IgD-negative memory B cell (primary cell): ENCODE data around the gene TSPYL1. TPM values are rescaled to one million over a fixed set of nuclear protein-coding genes. Genes with fewer than 3 reads are reported as not detected.

Source experiments
- H3K27ac Mint-ChIP-seq, 3 donors: one replicate each; pipeline ENCODE4 v1.8.0; 2020 to 2022; ENCODE audit warnings: mild to moderate bottlenecking in 3 of 3, mixed read lengths in 3 of 3, moderate library complexity in 1 of 3
- H3K27me3 Mint-ChIP-seq: one replicate; pipeline ENCODE4 v1.8.0; 2021; ENCODE audit warnings: mixed read lengths
- H3K36me3 Mint-ChIP-seq: one replicate; pipeline ENCODE4 v1.8.0; 2020; ENCODE audit warnings: mild to moderate bottlenecking, mixed read lengths
- H3K4me1 Mint-ChIP-seq, 3 donors: one replicate each; pipeline ENCODE4 v1.8.0; 2020 to 2022; ENCODE audit warnings: mixed read lengths in 3 of 3, mild to moderate bottlenecking in 1 of 3
- H3K4me3 Mint-ChIP-seq, 4 donors: one replicate each; pipeline ENCODE4 v1.8.0; 2020 to 2022; ENCODE audit warnings: mild to moderate bottlenecking in 4 of 4, mixed read lengths in 4 of 4, moderate library complexity in 3 of 4
- H3K9me3 Mint-ChIP-seq, 3 donors: one replicate each; pipeline ENCODE4 v1.8.0; 2020 to 2021; ENCODE audit warnings: mixed read lengths in 3 of 3, mild to moderate bottlenecking in 1 of 3
- polyA plus RNA-seq: library from polyadenylated mRNA; unstranded; fragments of 300-500 nt; fragmentation: Illumina TruSeq; gene quantifications from one replicate; pipeline ENCODE4 v1.2.3, GENCODE V29; 2021

TSPYL1 gene
- polyA plus RNA-seq, 1 donor from 2014 or later, result 62.8 TPM

GRCh38 chr6:116283191-116283590 lies 3.5 kb upstream of the TSPYL1 start:
- no peaks in the 10 kb centered on the region for H3K27me3 Mint-ChIP-seq
- peaks cover 17 to 27% (median 19%) of the 10 kb centered on the region in 3 donors for H3K4me1 Mint-ChIP-seq
- H3K27ac Mint-ChIP-seq, result no peak overlapping the region
- H3K9me3 Mint-ChIP-seq, result no peaks in the 10 kb centered on the region
- peaks cover 5% of the 10 kb centered on the region for H3K36me3 Mint-ChIP-seq
- peak overlapping the region in 1 of 4 donors; percentile 28 for H3K4me3 Mint-ChIP-seq

- Mint-ChIP-seq H3K36me3 (peaks cover 10% of the 10 kb centered on the region), H3K9me3 (no peaks in the 10 kb centered on the region), H3K4me1 (peaks cover 17 to 32% (median 24%) of the 10 kb centered on the region in 3 donors), H3K27me3 (no peaks in the 10 kb centered on the region), H3K4me3 (peak overlapping the region in 1 of 4 donors; percentile 98), H3K27ac (no peak overlapping the region)
Observed at GRCh38 chr6:116282698-116283097, 3.0 kb upstream of the TSPYL1 start.

GRCh38 chr6:116280933-116281316 lies 1.2 kb upstream of the TSPYL1 start:
- H3K4me3 Mint-ChIP-seq, result peak overlapping the region; percentile 61 to 100 (median 98)
- H3K36me3 Mint-ChIP-seq, result peaks cover 18% of the 10 kb centered on the region
- no peaks in the 10 kb centered on the region for H3K9me3 Mint-ChIP-seq
- H3K4me1 Mint-ChIP-seq, result peaks cover 30 to 45% (median 38%) of the 10 kb centered on the region in 3 donors
- H3K27ac Mint-ChIP-seq, result peak overlapping the region; percentile 96 to 100 (median 99)
- no peaks in the 10 kb centered on the region for H3K27me3 Mint-ChIP-seq

- Mint-ChIP-seq H3K27me3 (no peaks in the 10 kb centered on the region), H3K27ac (peak overlapping the region; percentile 96 to 100 (median 99)), H3K36me3 (peaks cover 20% of the 10 kb centered on the region), H3K4me1 (peaks cover 32 to 49% (median 40%) of the 10 kb centered on the region in 3 donors), H3K9me3 (no peaks in the 10 kb centered on the region), H3K4me3 (peak overlapping the region; percentile 98 to 100 (median 100))
Observed at GRCh38 chr6:116280161-116280932, 617 bp upstream of the TSPYL1 start.

GRCh38 chr6:116278854-116279231 lies 887 bp downstream of the TSPYL1 start:
- peak overlapping the region; percentile 98 to 100 (median 100) for H3K4me3 Mint-ChIP-seq
- H3K4me1 Mint-ChIP-seq, result peaks cover 36 to 55% (median 42%) of the 10 kb centered on the region in 3 donors
- peak overlapping the region; percentile 96 to 100 (median 99) for H3K27ac Mint-ChIP-seq
- no peaks in the 10 kb centered on the region for H3K27me3 Mint-ChIP-seq
- peaks cover 21% of the 10 kb centered on the region for H3K36me3 Mint-ChIP-seq
- H3K9me3 Mint-ChIP-seq, result no peaks in the 10 kb centered on the region

GRCh38 chr6:116278481-116278829 lies 1.3 kb downstream of the TSPYL1 start:
- H3K4me3 Mint-ChIP-seq, result peak overlapping the region; percentile 98 to 100 (median 100)
- no peaks in the 10 kb centered on the region for H3K27me3 Mint-ChIP-seq
- no peaks in the 10 kb centered on the region for H3K9me3 Mint-ChIP-seq
- peak overlapping the region; percentile 96 to 100 (median 99) for H3K27ac Mint-ChIP-seq
- H3K36me3 Mint-ChIP-seq, result peaks cover 21% of the 10 kb centered on the region
- H3K4me1 Mint-ChIP-seq, result peaks cover 37 to 55% (median 42%) of the 10 kb centered on the region in 3 donors

GRCh38 chr6:116277124-116277523 lies 2.6 kb downstream of the TSPYL1 start:
- no peaks in the 10 kb centered on the region for H3K27me3 Mint-ChIP-seq
- no peaks in the 10 kb centered on the region for H3K9me3 Mint-ChIP-seq
- H3K27ac Mint-ChIP-seq, result peak overlapping the region; percentile 16 to 75 (median 70)
- peaks cover 42 to 58% (median 48%) of the 10 kb centered on the region in 3 donors for H3K4me1 Mint-ChIP-seq
- peaks cover 21% of the 10 kb centered on the region for H3K36me3 Mint-ChIP-seq
- H3K4me3 Mint-ChIP-seq, result peak overlapping the region; percentile 98 to 100 (median 100)

- H3K36me3 Mint-ChIP-seq, result peaks cover 6% of the 10 kb centered on the region
- H3K27ac Mint-ChIP-seq, result peak overlapping the region in 1 of 3 donors; percentile 50
- no peak overlapping the region for H3K4me3 Mint-ChIP-seq
- H3K27me3 Mint-ChIP-seq, result no peaks in the 10 kb centered on the region
- peaks cover 17 to 38% (median 33%) of the 10 kb centered on the region in 3 donors for H3K4me1 Mint-ChIP-seq
- H3K9me3 Mint-ChIP-seq, result no peaks in the 10 kb centered on the region
Observed at GRCh38 chr6:116271149-116271708, 8.5 kb downstream of the TSPYL1 start.

- Mint-ChIP-seq H3K36me3 (peaks cover 5% of the 10 kb centered on the region), H3K4me1 (peaks cover 11 to 29% (median 20%) of the 10 kb centered on the region in 3 donors), H3K27me3 (no peaks in the 10 kb centered on the region), H3K27ac (no peak overlapping the region), H3K9me3 (peaks cover 0 to 2% (median 0%) of the 10 kb centered on the region in 3 donors), H3K4me3 (no peak overlapping the region)
Observed at GRCh38 chr6:116268589-116269293, 11.0 kb downstream of the TSPYL1 start.

GRCh38 chr6:116267836-116268588 lies 11.7 kb downstream of the TSPYL1 start:
- Mint-ChIP-seq H3K4me1 (peaks cover 11 to 24% (median 18%) of the 10 kb centered on the region in 3 donors), H3K36me3 (peaks cover 7% of the 10 kb centered on the region)

GRCh38 chr6:116266803-116267202 lies 12.9 kb downstream of the TSPYL1 start:
- Mint-ChIP-seq H3K36me3 (peaks cover 7% of the 10 kb centered on the region), H3K27ac (no peak overlapping the region), H3K9me3 (peaks cover 2 to 12% (median 2%) of the 10 kb centered on the region in 3 donors), H3K4me3 (peak overlapping the region in 1 of 4 donors; percentile 12), H3K27me3 (no peaks in the 10 kb centered on the region), H3K4me1 (peaks cover 7 to 15% (median 9%) of the 10 kb centered on the region in 3 donors)

More at GRCh38 chr6:116267836-116268588, 11.7 kb downstream of the TSPYL1 start:
- H3K27ac Mint-ChIP-seq, result no peak overlapping the region
- no peaks in the 10 kb centered on the region for H3K27me3 Mint-ChIP-seq
- no peak overlapping the region for H3K4me3 Mint-ChIP-seq
- H3K9me3 Mint-ChIP-seq, result peaks cover 2 to 7% (median 2%) of the 10 kb centered on the region in 3 donors

GRCh38 chr6:116265041-116265829 lies 14.5 kb downstream of the TSPYL1 start:
- Mint-ChIP-seq H3K36me3 (peaks cover 7% of the 10 kb centered on the region), H3K27me3 (no peaks in the 10 kb centered on the region), H3K4me3 (no peak overlapping the region), H3K4me1 (peaks cover 7 to 20% (median 14%) of the 10 kb centered on the region in 3 donors), H3K9me3 (peaks cover 2 to 12% (median 2%) of the 10 kb centered on the region in 3 donors), H3K27ac (peak overlapping the region in 1 of 3 donors; percentile 89)

- Mint-ChIP-seq H3K27ac (no peak overlapping the region), H3K4me3 (no peak overlapping the region), H3K36me3 (peaks cover 7% of the 10 kb centered on the region), H3K9me3 (peaks cover 2 to 12% (median 2%) of the 10 kb centered on the region in 3 donors), H3K27me3 (no peaks in the 10 kb centered on the region), H3K4me1 (peaks cover 4 to 16% (median 14%) of the 10 kb centered on the region in 3 donors)
Observed at GRCh38 chr6:116263353-116263752, 16.4 kb downstream of the TSPYL1 start.

GRCh38 chr6:116258520-116258919 lies 21.2 kb downstream of the TSPYL1 start:
- Mint-ChIP-seq H3K9me3 (peaks cover 0 to 10% (median 2%) of the 10 kb centered on the region in 3 donors), H3K4me1 (peaks cover 0 to 18% (median 10%) of the 10 kb centered on the region in 3 donors), H3K27ac (no peak overlapping the region), H3K36me3 (no peaks in the 10 kb centered on the region), H3K27me3 (no peaks in the 10 kb centered on the region), H3K4me3 (no peak overlapping the region)
